ENCODE measurements around the gene CHST7. TPM values are rescaled to one million over a fixed set of nuclear protein-coding genes. Genes with fewer than 3 reads are reported as not detected.

CHST7 gene
- total RNA-seq, 2 experiments from 2014 or later, result 4.0 to 4.6 TPM

- Histone ChIP-seq H3K27me3 (ENCODE audit: control insufficient read depth in 1 of 2, insufficient read depth in 2 of 2, low read length in 2 of 2) (no peaks in the 10 kb centered on the region), H3K4me1 (ENCODE audit: insufficient read depth, low read length) (peaks cover 32% of the 10 kb centered on the region), H3K27ac (ENCODE audit: low read depth in 1 of 2, low read length in 2 of 2) (no peak overlapping the region), H3K9me3 (ENCODE audit: control insufficient read depth in 1 of 2, insufficient read depth in 1 of 2, low read length in 2 of 2) (no peaks in the 10 kb centered on the region), H3K36me3 (ENCODE audit: insufficient read depth, low read length) (no peaks in the 10 kb centered on the region), H3K4me3 (ENCODE audit: low read length) (no peak overlapping the region)
- H3K9me3 Mint-ChIP-seq, result no peaks in the 10 kb centered on the region
- H3K4me3 Mint-ChIP-seq, result no peak overlapping the region
- no peaks in the 10 kb centered on the region for H3K27me3 Mint-ChIP-seq
- ATAC-seq (ENCODE audit: poor library complexity) (no peak), DNase-seq (peak in 1 of 14 experiments; percentile 25)
- POLR2A ChIA-PET, result interaction anchor here (0.7 to 1.1 kb wide), 2 partner anchors 16 to 17 kb away, joined by 3 to 5 read pairs; no protein-coding TSS in a partner anchor
- H3K4me1 Mint-ChIP-seq (ENCODE audit: low read depth), result peaks cover 23% of the 10 kb centered on the region
- TF ChIP-seq, protein P1, sequence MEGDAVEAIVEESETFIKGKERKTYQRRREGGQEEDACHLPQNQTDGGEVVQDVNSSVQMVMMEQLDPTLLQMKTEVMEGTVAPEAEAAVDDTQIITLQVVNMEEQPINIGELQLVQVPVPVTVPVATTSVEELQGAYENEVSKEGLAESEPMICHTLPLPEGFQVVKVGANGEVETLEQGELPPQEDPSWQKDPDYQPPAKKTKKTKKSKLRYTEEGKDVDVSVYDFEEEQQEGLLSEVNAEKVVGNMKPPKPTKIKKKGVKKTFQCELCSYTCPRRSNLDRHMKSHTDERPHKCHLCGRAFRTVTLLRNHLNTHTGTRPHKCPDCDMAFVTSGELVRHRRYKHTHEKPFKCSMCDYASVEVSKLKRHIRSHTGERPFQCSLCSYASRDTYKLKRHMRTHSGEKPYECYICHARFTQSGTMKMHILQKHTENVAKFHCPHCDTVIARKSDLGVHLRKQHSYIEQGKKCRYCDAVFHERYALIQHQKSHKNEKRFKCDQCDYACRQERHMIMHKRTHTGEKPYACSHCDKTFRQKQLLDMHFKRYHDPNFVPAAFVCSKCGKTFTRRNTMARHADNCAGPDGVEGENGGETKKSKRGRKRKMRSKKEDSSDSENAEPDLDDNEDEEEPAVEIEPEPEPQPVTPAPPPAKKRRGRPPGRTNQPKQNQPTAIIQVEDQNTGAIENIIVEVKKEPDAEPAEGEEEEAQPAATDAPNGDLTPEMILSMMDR (IDR thresholded peaks at IDR 0.05), result no peak
- no peaks in the 10 kb centered on the region for H3K36me3 Mint-ChIP-seq (ENCODE audit: low read depth)
- intact Hi-C loops (cut with DNase I, micrococcal nuclease), result no loop called here
- CTCF ChIA-PET, result no interaction called here
- H3K27ac Mint-ChIP-seq, result peak overlapping the region; percentile 50
Measured at GRCh38 chrX:46627062-46627461, 53.5 kb downstream of the CHST7 start.

DNA sequence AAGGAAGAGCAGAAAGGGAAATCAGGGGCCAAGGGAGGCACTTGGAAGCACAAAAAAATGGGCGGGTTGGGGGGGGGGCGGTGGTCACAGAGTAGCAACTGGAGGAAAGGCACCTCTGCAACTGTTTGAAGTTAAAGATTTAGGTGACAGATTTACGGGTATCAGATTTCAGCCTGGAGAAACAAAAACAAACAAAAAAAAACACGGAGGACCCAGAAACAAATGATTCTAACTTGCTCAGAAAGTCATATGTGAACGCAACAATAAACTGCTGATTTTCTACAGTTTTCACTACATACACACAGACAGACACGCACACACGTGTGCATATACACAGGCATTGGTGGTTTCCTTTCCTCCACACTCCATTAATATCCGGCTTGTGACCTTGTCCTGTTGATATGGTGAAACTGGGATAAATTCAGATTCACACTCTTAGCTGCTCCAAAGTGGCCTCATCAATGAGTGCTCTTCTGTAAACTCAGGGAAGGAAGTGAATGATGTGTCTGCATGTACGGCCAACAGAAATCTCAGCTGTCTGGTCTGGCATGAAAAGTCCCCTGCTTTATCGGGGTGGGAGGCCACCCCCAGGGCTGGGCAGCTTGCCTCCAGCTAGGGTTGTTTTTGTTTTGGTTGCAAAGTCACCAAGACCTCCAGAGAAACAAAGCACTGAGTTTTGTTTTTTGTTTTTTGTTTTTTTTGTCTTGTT lies 54.3 kb downstream of the CHST7 start:
- POLR2A ChIA-PET, result interaction anchor here (0.7 to 1.5 kb wide), 3 partner anchors 16 to 17 kb away, joined by 3 to 5 read pairs (median 4); no protein-coding TSS in a partner anchor
- intact Hi-C loops (cut with DNase I, micrococcal nuclease), result no loop called here
- no peaks in the 10 kb centered on the region for H3K36me3 ChIP-seq (ENCODE audit: insufficient read depth, low read length)
- CTCF ChIA-PET, result interaction anchor here (1.3 kb wide), 1 partner anchor 55 kb away, joined by 3 read pairs; no protein-coding TSS in a partner anchor
- Mint-ChIP-seq H3K4me1 (ENCODE audit: low read depth) (peaks cover 23% of the 10 kb centered on the region), H3K27me3 (no peaks in the 10 kb centered on the region), H3K27ac (peak overlapping the region; percentile 24), H3K4me3 (no peak overlapping the region), H3K36me3 (ENCODE audit: low read depth) (no peaks in the 10 kb centered on the region), H3K9me3 (no peaks in the 10 kb centered on the region)
- H3K4me1 ChIP-seq (ENCODE audit: insufficient read depth, low read length), result peaks cover 32% of the 10 kb centered on the region
- no peaks in the 10 kb centered on the region for H3K27me3 ChIP-seq (ENCODE audit: control insufficient read depth in 1 of 2, insufficient read depth in 2 of 2, low read length in 2 of 2)
- no peak for ATAC-seq (ENCODE audit: poor library complexity)
- H3K4me3 ChIP-seq (ENCODE audit: low read length), result no peak overlapping the region
- DNase-seq, result peak in 2 of 14 experiments; percentile 15 to 39
- peak overlapping the region in 1 of 2 donors; percentile 55 for H3K27ac ChIP-seq (ENCODE audit: low read depth in 1 of 2, low read length in 2 of 2)
- TF ChIP-seq, protein P1 (IDR thresholded peaks at IDR 0.05), result no peak
- H3K9me3 ChIP-seq (ENCODE audit: control insufficient read depth in 1 of 2, insufficient read depth in 1 of 2, low read length in 2 of 2), result no peaks in the 10 kb centered on the region

DNA sequence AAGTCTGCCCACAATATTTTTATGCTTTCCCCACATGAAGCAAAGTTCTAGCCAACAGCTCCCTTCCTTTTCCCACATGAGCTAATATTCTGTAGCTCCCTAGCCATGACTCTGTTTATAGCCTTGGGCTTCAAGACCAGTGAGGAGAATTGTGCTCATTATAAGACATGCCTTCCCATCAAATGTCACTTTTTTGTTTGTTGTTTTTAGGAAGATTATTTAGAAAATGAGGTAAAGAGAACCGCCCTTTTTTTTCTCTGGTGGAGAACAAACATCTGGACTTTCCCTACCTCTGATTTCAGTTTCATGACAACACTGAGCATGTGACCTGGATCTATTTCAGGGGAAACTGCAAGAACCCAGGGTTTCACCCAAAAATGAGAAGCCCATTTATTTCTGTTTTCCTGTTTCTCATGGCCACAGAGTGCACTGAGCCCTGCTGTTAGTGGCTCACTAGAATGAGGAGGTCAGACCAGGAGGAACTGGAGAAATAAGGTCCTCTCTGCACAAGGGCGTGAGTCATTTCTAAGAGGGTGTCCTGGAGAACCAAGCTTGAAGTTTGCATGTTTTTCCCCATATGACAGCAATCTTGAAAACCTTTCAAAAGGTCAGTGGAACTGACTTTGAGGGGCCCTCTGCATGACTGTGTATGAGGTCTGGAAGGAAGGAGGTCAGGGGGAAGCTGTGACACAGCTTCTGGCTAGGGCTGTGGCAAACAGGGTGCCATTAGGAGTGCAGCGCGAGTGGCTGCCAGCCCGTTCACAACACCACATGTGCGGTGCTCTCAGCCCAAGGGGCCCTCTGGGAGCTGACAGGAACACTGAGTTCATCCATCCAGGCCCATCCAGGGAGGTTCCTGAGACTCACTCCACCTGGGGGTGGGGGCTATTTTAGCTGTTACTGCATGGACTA lies 55.2 kb downstream of the CHST7 start:
- no peaks in the 10 kb centered on the region for H3K36me3 ChIP-seq (ENCODE audit: insufficient read depth, low read length)
- no peaks in the 10 kb centered on the region for H3K9me3 Mint-ChIP-seq
- H3K4me3 Mint-ChIP-seq, result no peak overlapping the region

More for the DNA sequence above, 55.2 kb downstream of the CHST7 start:
- peaks cover 32% of the 10 kb centered on the region for H3K4me1 ChIP-seq (ENCODE audit: insufficient read depth, low read length)
- ChIA-PET CTCF (interaction anchor here (1.3 kb wide), 1 partner anchor 56 kb away, joined by 3 read pairs; no protein-coding TSS in a partner anchor), POLR2A (interaction anchor here (1.5 kb wide), 1 partner anchor 17 kb away, joined by 4 read pairs; no protein-coding TSS in a partner anchor)
- H3K9me3 ChIP-seq (ENCODE audit: control insufficient read depth in 1 of 2, insufficient read depth in 1 of 2, low read length in 2 of 2), result no peaks in the 10 kb centered on the region
- no peak overlapping the region for H3K4me3 ChIP-seq (ENCODE audit: low read length)
- no peaks in the 10 kb centered on the region for H3K27me3 ChIP-seq (ENCODE audit: control insufficient read depth in 1 of 2, insufficient read depth in 2 of 2, low read length in 2 of 2)
- ATAC-seq (ENCODE audit: poor library complexity) (peak; percentile 24), DNase-seq (peak in 3 of 14 experiments; percentile 15 to 61 (median 53))
- intact Hi-C loops (cut with DNase I, micrococcal nuclease), result no loop called here
- Mint-ChIP-seq H3K27ac (peak overlapping the region; percentile 24), H3K27me3 (no peaks in the 10 kb centered on the region), H3K4me1 (ENCODE audit: low read depth) (peaks cover 23% of the 10 kb centered on the region), H3K36me3 (ENCODE audit: low read depth) (no peaks in the 10 kb centered on the region)
- TF ChIP-seq, protein P1 (IDR thresholded peaks at IDR 0.05), result no peak
- peak overlapping the region in 1 of 2 donors; percentile 55 for H3K27ac ChIP-seq (ENCODE audit: low read depth in 1 of 2, low read length in 2 of 2)

All from CD4-positive, alpha-beta T cell (primary cell).